GM21528 (cell line): ENCODE data around the gene THBD.

Experiments used
- ATAC-seq: cut with Tn5 transposase; IDR thresholded peaks from one replicate; pipeline ENCODE4 v1.9.1; 2021; ENCODE audit warnings: mild to moderate bottlenecking, moderate library complexity; ENCODE audit not compliant: unreplicated experiment, low FRiP score

THBD gene, protein sequence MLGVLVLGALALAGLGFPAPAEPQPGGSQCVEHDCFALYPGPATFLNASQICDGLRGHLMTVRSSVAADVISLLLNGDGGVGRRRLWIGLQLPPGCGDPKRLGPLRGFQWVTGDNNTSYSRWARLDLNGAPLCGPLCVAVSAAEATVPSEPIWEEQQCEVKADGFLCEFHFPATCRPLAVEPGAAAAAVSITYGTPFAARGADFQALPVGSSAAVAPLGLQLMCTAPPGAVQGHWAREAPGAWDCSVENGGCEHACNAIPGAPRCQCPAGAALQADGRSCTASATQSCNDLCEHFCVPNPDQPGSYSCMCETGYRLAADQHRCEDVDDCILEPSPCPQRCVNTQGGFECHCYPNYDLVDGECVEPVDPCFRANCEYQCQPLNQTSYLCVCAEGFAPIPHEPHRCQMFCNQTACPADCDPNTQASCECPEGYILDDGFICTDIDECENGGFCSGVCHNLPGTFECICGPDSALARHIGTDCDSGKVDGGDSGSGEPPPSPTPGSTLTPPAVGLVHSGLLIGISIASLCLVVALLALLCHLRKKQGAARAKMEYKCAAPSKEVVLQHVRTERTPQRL

DNA sequence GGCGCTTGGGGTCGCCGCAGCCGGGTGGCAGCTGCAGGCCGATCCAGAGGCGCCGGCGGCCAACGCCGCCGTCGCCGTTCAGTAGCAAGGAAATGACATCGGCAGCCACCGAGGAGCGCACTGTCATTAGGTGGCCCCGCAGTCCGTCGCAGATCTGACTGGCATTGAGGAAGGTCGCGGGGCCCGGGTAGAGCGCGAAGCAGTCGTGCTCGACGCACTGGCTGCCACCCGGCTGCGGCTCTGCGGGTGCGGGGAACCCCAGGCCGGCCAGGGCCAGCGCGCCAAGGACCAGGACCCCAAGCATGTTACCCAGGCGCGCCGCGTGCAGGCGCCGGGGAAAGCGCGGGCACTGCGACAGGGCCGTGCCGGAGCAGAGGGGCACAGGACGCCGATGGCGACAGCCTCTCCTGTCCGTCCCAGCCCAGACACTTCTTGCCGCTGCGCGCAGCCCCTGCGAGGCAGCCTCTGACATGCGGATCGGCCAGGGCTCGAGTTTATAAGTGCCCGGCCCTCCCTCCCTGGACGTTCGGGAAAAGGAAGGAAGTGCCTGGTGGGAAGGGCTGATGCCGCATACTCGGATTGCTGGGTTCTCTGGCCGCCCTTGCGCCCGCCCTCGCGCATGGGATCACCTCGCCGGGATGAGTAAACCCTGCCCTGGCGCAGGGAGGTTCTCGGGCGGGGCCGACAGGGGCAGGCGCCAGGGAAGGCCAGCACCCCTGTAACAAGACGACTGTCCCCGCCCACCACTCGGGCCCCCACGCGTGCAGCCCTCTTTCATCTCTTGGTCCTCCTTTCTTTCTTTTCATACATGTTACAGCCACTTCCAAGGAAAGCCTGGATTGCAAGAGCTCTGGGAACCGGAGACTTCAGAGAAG lies at the start of gene THBD:
Gene THBD, minus strand, starts transcription at position 472 of the 875 bp plus-strand sequence. Its CDS starts 168 bp downstream, at position 304.
- ATAC-seq = no peak

DNA sequence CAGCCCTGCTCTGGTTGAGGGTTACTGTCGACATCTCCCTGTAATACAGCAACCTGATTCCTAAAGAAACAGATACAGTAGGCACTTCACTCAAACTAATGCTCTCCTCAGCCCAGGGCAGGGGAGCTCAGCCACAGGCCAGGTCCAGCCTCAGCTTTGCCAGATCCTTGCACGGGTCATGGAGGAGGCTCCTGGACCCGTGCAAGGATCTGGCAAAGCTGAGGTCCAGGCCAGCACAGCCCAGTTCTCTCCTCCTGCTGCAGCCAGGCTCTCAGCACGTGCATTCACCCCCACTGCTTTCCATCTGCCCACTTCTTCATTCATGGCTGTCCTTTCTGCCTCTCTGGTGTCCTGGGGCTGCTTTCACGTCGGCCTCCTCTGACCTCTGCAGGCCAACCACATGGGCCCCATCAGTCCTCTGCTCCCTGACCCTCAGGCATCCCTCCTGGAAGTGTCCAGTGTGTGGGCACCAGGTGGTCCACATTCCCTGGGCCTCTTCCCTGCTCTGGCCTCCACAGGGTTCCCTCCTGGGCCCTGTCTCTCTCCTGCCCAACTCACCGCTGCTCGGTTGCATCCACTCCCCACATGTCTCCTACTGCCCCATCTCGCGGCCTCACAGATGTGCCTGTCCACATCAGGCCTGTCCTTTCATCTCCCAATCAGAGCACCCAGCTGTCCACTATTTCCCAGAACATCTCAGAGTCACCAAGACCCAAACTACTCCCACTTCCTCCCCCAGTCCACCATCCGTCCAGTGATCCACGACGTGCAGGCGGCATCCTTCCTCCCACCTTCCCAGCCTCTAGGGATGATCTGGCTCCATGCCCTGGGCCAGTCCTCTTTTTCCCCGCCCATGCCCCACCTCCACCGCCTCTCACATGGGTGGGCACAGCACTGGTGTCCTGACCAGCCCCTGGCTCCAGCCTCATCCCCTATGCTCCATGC lies 48.4 kb upstream of the THBD start:
- ATAC-seq = no peak

DNA sequence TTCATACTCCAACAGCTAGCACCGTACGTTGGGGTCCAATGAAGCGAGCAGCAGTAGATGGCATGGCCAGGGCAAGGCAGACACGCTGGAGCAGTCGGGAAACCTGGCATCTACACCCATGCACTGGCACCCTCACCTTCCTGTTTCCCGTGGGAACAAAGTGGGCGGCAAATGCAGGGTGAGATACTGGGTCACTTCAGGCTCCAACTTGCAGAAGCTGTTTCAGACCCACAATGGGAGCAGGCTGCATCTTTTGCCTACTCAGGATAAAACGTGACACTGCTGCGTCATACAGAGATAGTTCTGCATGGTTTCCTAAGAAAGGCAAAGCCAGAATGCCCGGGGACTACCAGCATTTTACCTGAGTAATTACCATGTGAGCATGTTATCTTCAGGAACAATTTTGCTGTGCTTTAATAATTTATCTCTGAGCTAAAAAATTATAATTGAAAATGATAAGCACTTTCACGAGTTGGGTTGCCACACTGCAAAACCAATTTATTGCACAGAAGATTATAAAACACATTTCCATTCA lies 47.6 kb upstream of the THBD start:
- ATAC-seq = no peak

DNA sequence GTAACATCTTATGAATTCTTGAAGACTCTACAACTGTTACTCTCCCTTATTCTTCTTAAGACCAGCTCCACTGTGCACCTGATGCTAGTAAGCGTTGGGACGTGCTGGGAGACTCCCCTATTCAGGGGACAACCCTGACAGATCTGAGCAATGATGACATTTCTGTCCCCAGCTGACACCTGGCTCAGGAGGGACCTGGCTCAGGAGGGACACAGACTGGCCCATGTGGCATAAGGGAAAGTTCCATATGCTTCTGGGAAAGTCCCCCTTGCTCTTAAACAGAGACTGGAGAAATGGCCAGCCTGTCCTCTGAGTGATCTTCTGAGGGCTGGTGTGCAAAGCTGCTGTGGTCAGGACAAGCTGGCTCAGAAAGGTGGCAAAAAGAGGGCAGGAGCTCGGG lies 46.6 kb upstream of the THBD start:
- ATAC-seq = no peak

DNA sequence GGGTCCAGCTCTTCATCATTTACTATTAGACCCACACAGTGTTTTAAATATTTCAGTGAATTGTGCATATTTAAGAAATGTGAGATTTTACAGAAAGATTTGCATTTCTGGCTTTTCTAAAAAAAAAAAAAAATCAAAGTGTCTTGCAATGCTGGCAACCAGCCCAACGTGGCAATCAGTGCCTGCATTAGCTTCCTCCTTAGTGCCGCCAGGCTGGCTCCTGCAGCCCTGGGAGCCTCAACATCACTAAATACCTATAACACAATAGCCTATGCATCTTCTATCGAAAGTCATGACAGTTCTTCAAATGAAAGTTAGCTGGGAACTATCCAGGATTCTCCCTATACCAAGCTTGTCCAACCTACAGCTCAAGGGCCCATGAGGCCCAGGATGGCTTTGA lies 46.0 kb upstream of the THBD start:
- ATAC-seq = no peak

DNA sequence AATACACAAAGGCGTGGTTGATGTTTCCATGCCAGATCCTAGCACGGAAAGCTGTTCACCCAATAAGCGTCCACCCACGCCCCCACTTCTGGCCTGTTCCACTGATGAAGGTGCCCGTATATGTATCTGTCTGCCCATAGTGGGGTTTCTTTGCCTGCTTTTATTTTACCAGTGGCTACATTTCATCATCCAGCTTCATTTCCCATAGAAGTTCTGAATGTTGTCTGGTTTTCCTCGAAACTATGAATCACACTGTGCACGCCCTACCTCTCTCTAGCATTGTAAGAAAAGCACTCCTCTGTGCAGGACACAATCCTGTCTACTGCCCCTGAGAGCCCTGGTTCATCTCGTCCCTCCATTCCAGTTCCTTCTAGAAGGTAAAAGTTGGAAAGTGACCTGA lies 45.5 kb upstream of the THBD start:
- no peak for ATAC-seq

DNA sequence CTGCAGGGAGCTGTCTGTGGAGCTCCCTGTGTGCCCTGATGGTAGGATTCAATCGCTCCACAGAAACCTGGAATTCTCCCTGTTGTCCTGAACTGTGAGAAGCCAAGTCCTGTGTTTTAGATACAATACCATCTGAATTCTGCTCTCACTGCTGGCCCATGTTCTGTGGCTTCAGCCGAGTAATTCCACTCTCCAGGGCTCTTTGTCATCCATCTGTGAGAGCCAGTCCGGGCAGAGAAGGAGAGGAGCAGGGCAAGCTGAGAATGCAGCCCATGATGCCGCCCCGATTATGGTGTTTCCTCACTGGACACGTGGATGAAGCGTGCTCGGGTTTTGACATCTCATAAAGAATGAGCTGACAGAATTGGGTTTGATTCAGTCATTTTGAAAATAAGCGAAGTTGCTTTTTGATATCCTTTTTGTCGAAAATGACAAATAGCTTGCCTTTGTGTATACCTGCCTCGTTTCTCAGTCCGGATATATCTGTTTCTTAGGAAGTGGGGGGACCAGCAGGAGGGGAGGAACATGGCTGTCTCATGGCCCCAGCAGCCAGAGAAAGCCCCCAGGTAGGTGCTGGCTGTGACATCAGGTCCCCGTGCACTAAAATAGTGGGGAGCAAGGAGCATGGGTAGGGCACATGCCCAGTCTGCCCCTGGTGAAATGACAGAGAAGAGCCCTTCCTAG lies 44.9 kb upstream of the THBD start:
- no peak for ATAC-seq

DNA sequence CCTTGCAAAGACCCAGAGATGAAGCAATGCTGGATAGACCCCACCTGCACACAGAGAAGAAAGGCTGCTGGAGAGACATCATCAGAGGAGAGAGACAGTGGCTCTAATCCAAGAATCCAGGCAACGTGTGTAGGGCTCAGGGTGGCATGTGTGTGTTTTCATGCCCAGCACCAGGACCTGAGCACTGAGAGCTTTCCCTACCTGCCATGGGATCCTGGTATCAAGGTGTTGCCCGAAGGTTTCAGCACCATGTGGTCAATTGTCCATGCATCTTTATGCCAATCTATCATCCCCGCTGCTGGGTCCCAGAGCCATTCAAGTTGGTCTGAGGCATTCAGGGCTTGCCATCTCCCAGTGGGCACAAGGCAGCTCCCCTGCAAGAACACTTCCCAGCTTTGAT lies 44.1 kb upstream of the THBD start:
- ATAC-seq = no peak

DNA sequence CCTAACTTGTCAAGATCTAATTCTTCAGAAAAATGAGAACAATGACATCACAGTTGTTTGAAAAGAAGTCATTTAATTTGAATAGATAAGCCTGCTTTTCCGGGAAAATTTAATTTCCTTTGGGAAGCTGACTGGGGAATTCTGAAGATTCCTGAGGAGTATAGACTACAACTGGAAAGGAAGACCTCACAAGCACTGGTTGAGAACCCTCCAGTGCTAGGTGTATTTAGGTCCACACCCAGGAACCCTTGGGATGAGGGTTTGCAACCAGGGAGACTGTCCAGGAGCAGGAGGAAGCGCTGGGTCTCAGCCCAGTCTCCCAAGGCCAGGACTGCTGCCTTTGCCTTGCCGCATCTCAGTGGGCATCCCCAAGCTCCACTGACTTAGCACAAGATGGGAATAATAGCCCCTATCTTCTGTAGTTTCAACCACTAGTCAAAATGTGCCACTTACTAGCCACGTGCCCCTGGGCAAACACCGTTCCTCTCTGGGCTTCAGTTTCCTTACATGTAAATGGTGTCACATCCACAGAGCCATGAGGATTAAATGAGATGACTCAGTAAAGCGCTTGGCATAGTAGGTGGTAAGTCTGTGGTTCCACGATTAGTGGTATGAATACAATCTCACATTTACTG lies 43.5 kb upstream of the THBD start:
- ATAC-seq = no peak

DNA sequence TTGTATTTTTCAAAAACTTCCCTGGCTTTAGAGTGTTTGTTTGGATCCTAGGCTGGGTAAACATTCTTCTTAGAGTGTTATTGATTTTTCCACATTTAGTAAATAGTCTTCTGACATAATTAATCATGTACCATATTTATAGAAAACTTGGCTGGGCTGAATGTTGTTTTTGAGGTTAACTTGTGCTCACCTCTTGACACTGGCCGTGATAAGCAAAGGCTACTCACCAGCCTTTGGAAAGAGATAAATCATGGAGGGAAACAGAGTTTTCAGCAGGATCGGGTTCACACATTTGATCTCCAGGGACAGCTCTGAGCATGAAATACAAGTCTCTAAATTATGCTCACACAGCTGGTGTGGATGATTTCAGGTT lies 42.9 kb upstream of the THBD start:
- no peak for ATAC-seq

DNA sequence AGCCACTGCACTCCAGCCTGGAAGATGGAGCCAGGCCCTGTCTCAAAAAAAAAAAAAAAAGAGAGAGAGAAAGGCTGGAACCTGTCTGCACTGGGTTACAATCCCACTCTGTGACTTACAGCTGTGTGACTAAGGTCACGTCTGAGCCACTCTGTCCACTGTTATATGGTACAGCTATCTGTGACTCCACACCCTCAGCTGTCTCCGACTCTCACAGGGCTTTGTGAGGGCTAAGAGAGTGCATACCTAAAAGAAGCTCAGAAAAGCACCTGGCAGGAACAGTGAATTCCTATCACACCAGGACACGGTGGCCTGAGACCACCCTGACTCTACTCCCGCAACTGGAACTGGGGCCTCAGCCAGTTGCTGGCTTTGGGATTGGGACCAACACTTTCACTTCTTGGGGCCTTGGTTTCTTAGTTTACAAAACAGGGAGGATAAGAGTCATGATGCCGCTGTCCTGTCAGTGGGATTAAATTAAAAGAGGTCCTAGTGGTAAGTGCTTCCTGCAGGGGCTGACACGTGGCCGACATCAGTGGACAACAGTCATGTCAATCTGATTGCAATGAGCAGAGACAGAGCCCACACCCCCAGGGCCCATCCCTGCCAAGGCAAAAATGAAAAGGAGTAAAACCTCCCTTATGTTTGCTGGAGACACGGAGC lies 42.4 kb upstream of the THBD start:
- no peak for ATAC-seq

DNA sequence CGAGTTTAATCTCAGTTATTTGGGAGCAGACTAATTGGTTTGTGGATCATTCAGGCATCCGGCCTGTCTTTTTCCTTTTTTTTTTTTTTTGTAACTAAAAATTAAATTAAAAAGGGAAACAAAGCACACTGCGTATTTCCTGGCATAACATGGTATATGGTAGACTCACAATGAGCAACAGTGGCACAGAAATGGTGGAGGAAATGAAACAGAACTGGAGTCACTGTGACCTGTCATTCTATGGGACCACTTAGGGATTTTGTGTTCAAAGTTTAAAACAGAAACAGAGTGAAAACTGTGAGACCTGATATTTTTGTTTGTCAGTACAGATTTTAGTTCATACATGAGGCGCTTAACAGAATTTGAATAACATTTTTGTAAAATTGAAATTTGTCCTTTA lies 41.4 kb upstream of the THBD start:
- no peak for ATAC-seq

DNA sequence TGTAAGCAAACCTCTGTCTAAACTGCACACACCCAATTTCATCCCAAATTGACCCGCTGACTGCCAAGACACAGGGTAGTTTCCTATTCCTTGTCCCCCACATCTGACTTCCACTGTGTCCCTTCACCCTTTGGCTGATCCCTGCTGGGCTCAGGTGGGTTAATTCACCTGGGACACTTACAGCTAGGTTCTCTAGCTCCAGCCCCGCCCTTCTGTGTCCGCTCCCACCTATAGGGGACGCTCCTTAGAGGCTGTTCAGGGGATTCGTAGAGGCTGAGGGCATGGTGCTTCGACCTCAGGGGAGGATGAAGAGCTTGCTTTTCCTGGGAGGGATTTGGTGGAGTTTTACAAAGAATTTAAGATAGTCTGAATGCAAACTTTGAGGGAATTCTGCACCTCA lies 40.7 kb upstream of the THBD start:
- no peak for ATAC-seq

DNA sequence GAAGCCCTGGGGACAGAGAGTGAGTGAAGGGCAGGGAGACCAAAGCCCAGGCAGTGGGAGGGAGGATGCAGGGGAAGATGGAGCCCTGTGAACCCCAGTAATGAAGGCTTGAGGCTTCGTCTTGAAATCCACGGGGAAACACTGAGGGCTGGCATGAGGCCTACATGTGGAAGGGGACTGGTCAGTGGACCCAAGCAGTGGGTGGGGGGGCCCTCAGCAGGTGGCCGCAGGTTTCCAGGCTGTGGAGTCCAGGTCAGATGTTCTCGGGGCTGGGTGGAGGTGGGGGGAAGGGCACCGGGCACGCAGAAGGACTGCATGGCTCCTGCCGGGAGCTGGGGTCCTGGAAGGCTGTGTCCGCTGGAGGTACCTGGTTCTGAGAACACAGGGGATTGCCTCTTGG lies 39.4 kb upstream of the THBD start:
- ATAC-seq = no peak

DNA sequence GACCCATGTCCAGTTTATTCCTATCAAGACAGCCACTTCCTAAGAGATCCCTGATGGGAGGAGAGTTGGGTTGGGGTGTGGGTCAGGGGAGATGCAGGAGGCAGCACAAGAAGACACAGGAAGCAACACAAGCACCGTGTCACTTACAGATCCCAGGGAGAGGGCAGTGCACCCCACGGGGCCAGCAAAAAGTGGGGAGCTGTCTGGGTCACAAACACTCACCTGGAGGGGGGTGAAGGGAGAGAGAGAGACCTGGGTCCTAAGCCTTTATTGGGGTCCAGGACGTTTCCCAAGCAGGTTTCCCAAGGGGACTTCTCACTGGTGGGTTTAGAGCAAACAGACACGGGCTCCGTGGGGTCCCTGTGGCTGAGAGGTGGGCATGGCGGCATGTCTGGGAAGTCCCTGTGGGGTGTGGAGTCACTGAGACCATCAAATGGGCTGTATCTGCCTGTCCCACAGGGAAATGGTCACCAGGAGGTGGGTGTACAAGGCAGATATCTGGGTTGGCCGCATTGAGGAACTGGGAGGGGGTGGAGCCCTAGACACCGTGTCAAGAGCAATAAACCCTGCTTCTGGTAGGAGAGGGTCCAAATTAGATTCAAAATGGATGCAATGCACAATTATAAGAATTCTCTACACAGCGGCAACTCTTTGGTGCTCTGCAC lies 38.2 kb upstream of the THBD start:
- ATAC-seq = no peak

DNA sequence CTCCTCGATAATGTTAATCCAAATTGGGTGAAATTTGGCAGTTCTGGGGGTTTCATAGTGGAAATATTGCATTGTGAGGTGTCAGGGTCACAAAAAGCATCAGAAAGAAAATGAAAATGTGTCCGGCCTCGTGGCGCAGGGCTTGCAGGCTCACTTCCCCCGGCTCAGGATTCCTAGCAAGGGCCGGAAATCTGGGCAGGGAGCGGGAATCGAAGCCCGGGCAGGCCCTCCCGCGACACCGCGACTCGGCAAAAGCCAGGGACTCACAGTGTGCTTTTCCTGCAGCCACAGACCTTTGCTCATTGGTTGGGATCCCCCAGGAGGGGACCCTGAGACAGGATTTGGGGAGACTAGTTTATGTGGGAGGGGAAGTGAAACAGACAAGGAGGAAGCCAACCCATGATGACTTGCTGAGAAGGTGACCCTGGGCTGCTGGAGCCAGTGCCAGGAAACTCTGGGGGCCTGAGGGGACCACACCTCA lies 37.5 kb upstream of the THBD start:
- no peak for ATAC-seq

DNA sequence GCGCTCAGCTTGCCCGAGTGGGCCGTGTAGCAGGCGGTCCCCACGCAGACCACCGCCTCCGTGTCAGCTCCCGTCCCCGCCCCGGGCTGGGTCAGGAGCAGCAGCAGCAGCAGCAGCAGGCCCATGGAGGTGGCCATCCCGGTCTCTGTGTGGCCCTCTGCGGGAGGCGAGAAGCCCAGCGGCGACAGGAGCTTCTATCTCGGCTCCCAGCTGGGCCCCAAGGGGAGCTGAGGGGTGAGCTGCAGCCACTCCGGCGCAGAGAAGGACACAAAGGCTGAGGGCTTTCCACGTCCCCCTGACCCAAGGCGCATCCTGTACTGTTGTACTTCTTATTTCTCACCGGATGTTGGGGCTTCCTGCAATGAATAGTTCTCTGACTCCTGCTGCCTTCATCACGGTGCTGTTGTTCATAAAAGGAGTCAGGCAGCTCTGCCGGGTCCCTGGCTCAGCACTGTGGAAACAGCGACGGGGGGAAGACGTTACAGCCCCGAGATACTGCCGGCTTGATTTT lies 36.6 kb upstream of the THBD start, which contains the start of gene CD93:
Gene CD93, minus strand, starts transcription at position 269 of the 511 bp plus-strand sequence. Its CDS starts 132 bp downstream, at position 137.
- ATAC-seq = no peak
